Activated CD8-positive, alpha-beta T cell treated with anti-CD3 and anti-CD28 coated beads for 36 hours (primary cell): ENCODE data around the gene RASD2. TPM values are rescaled to one million over a fixed set of nuclear protein-coding genes. Genes with fewer than 3 reads are reported as not detected.

Experiments
- ATAC-seq: fragments of 200-7000 bp; cut with Tn5 transposase; one replicate; pipeline ENCODE4 v1.10.0; 2021; ENCODE audit warnings: mild to moderate bottlenecking, moderate library complexity
- CTCF ChIA-PET: fragments of 350-600 bp; sonication (Branson Sonifier 250); formaldehyde crosslinking; loops from one replicate; lab custom pipeline; 2021; ENCODE audit warnings: antibody characterized with exemption; lab: Charles Lee
- POLR2A ChIA-PET: fragments of 350-600 bp; sonication (Branson Sonifier 250); formaldehyde crosslinking; loops from one replicate; lab custom pipeline; 2021; ENCODE audit warnings: antibody characterized with exemption; lab: Charles Lee
- DNase-seq: peaks from one replicate; pipeline ENCODE4 v3.0.0-alpha.2; 2020
- H3K27ac Mint-ChIP-seq: one replicate; pipeline ENCODE4 v1.8.0; 2021; ENCODE audit warnings: mild to moderate bottlenecking, mixed read lengths
- H3K27me3 Mint-ChIP-seq: one replicate; pipeline ENCODE4 v1.8.0; 2021; ENCODE audit warnings: mixed read lengths
- H3K36me3 Mint-ChIP-seq: one replicate; pipeline ENCODE4 v1.8.0; 2021; ENCODE audit warnings: low read depth, mixed read lengths
- H3K4me1 Mint-ChIP-seq: one replicate; pipeline ENCODE4 v1.8.0; 2021; ENCODE audit warnings: low read depth, mixed read lengths
- H3K4me3 Mint-ChIP-seq: one replicate; pipeline ENCODE4 v1.8.0; 2021; ENCODE audit warnings: mild to moderate bottlenecking, moderate library complexity, mixed read lengths
- H3K9me3 Mint-ChIP-seq: one replicate; pipeline ENCODE4 v1.8.0; 2021; ENCODE audit warnings: mixed read lengths
- intact Hi-C: fragments of 100-400 bp; cut with micrococcal nuclease; formaldehyde crosslinking; loops from one replicate; pipeline ENCODE4 v1.10.0; 2022
- total RNA-seq, 2 experiments: library from RNA; stranded (reverse); gene quantifications; one replicate each; pipeline ENCODE4 v1.2.3, GENCODE V29; 2021
- TF ChIP-seq, protein P1 (sequence below): fragments of 200-600 bp; IDR thresholded peaks from one replicate; pipeline ENCODE4 v1.8.0; 2022; ENCODE audit warnings: antibody characterized with exemption, mild to moderate bottlenecking

The RASD2 gene
- total RNA-seq, 2 experiments from 2014 or later: not detected

DNA sequence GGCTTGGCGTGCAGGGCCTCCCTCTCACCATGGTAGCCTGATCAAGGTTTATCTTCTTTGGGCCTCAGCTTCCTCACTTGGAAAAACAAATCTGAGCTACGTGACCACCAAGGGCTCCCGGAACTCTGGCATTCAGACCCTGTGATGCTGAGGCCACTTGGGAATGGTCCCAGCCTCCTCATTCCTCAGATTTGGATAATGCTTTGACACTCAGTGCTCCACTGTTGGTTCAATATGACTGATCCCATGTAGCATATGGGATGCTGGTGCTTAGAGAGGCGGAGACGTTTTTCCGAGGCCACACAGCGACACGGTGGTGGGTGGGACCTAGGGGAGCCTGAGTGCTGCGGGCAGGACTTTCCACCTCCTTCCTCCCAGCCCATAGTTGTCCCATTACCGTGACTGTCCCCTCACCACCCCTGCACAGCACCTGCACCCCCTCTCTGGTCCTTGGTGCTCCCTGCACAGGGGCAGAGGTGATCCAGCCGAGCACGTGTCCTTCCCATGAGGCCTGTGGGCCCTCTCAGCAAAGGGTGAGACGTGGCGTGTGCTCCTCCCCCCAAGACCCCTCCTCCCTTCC, 53.4 kb downstream of the RASD2 start:
- ChIA-PET CTCF (no interaction called here), POLR2A (no interaction called here)
- no peaks in the 10 kb centered on the region for H3K4me1 Mint-ChIP-seq
- DNase-seq (no peak), ATAC-seq (no peak)
- H3K4me3 Mint-ChIP-seq: no peak overlapping the region
- no peaks in the 10 kb centered on the region for H3K9me3 Mint-ChIP-seq
- H3K36me3 Mint-ChIP-seq: no peaks in the 10 kb centered on the region
- H3K27ac Mint-ChIP-seq: no peak overlapping the region
- TF ChIP-seq, protein P1, sequence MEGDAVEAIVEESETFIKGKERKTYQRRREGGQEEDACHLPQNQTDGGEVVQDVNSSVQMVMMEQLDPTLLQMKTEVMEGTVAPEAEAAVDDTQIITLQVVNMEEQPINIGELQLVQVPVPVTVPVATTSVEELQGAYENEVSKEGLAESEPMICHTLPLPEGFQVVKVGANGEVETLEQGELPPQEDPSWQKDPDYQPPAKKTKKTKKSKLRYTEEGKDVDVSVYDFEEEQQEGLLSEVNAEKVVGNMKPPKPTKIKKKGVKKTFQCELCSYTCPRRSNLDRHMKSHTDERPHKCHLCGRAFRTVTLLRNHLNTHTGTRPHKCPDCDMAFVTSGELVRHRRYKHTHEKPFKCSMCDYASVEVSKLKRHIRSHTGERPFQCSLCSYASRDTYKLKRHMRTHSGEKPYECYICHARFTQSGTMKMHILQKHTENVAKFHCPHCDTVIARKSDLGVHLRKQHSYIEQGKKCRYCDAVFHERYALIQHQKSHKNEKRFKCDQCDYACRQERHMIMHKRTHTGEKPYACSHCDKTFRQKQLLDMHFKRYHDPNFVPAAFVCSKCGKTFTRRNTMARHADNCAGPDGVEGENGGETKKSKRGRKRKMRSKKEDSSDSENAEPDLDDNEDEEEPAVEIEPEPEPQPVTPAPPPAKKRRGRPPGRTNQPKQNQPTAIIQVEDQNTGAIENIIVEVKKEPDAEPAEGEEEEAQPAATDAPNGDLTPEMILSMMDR: no peak
- peaks cover 2% of the 10 kb centered on the region for H3K27me3 Mint-ChIP-seq
- intact Hi-C loops: no loop called here

DNA sequence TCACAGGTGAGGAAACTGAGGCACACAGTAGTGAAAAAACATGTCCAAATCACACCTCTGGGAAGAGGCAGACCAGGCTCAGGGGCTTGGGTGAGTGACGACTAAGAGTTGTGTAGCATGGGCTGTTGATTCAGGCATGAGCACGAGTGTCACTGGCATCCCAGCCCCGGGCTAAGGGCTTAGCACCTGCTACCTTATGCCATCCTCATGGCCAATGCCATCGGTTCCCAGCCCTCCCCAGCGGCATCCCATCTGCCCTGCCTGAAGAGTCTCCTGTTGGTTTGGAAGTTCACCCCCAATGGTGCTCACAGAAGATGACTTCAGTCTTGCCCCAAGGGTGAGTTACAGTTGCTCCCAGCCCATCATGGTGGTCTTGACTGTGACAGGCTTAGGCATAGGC, 54.1 kb downstream of the RASD2 start:
- no peaks in the 10 kb centered on the region for H3K36me3 Mint-ChIP-seq
- ChIA-PET POLR2A (no interaction called here), CTCF (no interaction called here)
- H3K9me3 Mint-ChIP-seq: no peaks in the 10 kb centered on the region
- TF ChIP-seq, protein P1: no peak
- no peak overlapping the region for H3K4me3 Mint-ChIP-seq
- no peak overlapping the region for H3K27ac Mint-ChIP-seq
- DNase-seq (no peak), ATAC-seq (no peak)
- H3K27me3 Mint-ChIP-seq: peaks cover 2% of the 10 kb centered on the region
- no peaks in the 10 kb centered on the region for H3K4me1 Mint-ChIP-seq
- intact Hi-C loops: no loop called here

DNA sequence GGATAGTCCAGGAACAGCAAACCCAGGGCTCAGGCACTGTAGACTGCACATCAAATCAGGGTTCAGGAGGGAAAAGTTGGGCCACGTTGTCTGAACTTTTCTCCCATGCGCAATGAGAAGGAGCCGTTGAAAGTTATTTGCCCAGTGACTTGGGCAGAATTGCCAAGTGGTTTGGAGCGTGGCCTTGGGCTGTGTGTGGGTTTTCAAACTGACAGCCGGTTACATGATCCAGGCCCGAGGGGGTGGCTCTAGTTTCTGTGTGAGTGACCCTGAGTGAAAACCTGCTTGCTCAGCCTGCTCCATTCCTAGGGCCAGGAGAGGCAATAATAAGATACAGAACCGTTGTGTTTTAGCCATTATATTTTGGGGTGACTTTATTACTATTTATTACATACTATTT, 56.2 kb downstream of the RASD2 start:
- Mint-ChIP-seq H3K4me3 (no peak overlapping the region), H3K27me3 (peaks cover 2% of the 10 kb centered on the region), H3K9me3 (no peaks in the 10 kb centered on the region), H3K4me1 (no peaks in the 10 kb centered on the region), H3K27ac (no peak overlapping the region), H3K36me3 (no peaks in the 10 kb centered on the region)
- ATAC-seq: no peak
- DNase-seq: no peak
- POLR2A ChIA-PET: no interaction called here
- CTCF ChIA-PET: interaction anchor here (1.2 kb wide), 1 partner anchor 15 kb away, joined by 4 read pairs; no protein-coding TSS in a partner anchor
- intact Hi-C loops: no loop called here
- TF ChIP-seq, protein P1: no peak

DNA sequence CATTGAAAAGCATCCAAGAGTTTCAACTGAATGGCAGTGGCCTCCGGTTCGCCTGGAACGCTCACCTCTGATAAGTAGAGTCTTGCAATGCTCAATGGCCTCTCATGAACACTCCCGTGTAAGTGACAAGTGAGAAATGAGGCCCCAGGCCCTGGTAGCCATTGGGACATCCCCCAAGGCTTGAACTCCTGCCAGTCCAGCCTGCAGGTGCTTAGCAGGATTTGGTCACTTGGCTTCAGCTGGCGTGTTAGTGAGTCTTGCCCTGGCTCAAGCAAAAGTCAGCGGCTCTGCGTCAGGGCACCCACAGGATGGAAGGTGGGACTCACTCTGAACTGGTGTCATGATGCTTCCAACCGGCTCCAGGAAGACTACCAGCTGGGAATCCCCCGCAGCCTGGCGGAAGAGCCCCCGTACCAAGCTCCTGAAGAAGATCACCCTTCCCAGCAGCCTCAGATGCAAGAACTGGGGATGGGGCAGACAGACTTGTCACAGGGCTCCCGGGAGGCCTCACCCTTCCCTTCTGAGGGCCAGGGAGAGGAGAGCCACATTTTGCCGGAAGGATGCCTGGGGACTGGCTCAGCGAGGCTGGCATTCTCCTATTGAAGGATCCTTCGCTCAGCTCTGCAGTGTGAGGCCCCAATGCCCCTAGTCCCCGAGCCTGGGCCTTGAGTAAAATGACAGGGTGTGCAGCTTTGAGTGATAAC, 57.2 kb downstream of the RASD2 start:
- Mint-ChIP-seq H3K36me3 (no peaks in the 10 kb centered on the region), H3K4me3 (no peak overlapping the region), H3K9me3 (no peaks in the 10 kb centered on the region), H3K27ac (no peak overlapping the region), H3K4me1 (no peaks in the 10 kb centered on the region), H3K27me3 (peaks cover 2% of the 10 kb centered on the region)
- no peak for DNase-seq
- intact Hi-C loops: no loop called here
- ChIA-PET CTCF (no interaction called here), POLR2A (interaction anchor here (0.6 kb wide), 1 partner anchor 103 kb away, joined by 3 read pairs; no protein-coding TSS in a partner anchor)
- TF ChIP-seq, protein P1: no peak
- no peak for ATAC-seq

- Mint-ChIP-seq H3K9me3 (no peaks in the 10 kb centered on the region), H3K36me3 (no peaks in the 10 kb centered on the region), H3K27me3 (peaks cover 2% of the 10 kb centered on the region), H3K4me1 (no peaks in the 10 kb centered on the region), H3K4me3 (no peak overlapping the region), H3K27ac (no peak overlapping the region)
- ATAC-seq (no peak), DNase-seq (no peak)
- POLR2A ChIA-PET: no interaction called here
- TF ChIP-seq, protein P1: no peak
- intact Hi-C loops: no loop called here
- CTCF ChIA-PET: no interaction called here
Measured at GRCh38 chr22:35598396-35598710, 57.7 kb downstream of the RASD2 start.
